Activated CD4-positive, alpha-beta memory T cell treated with anti-CD3 and anti-CD28 coated beads for 36 hours (primary cell): Measurements from ENCODE around the gene CA6. TPM values are rescaled to one million over a fixed set of nuclear protein-coding genes. Genes with fewer than 3 reads are reported as not detected.
"Not testable (repeated sequence)": the region's sequence is repeated elsewhere in the genome, so short reads cannot be mapped to it uniquely, and the experiment has no call there.

Experiments
- CTCF ChIA-PET: fragments of 350-600 bp; sonication (Branson Sonifier 250); formaldehyde crosslinking; loops from one replicate; lab custom pipeline; 2021; ENCODE audit warnings: antibody characterized with exemption, inconsistent platforms; lab: Charles Lee
- POLR2A ChIA-PET: fragments of 350-600 bp; sonication (Branson Sonifier 250); formaldehyde crosslinking; loops from one replicate; lab custom pipeline; 2021; ENCODE audit warnings: antibody characterized with exemption; lab: Charles Lee
- DNase-seq: peaks from one replicate; pipeline ENCODE4 v3.0.0-alpha.2; 2020
- H3K27ac Mint-ChIP-seq: one replicate; pipeline ENCODE4 v1.8.0; 2021; ENCODE audit warnings: mixed read lengths
- H3K27me3 Mint-ChIP-seq: one replicate; pipeline ENCODE4 v1.8.0; 2021; ENCODE audit warnings: mixed read lengths
- H3K36me3 Mint-ChIP-seq: one replicate; pipeline ENCODE4 v1.8.0; 2021; ENCODE audit warnings: mixed read lengths
- H3K4me1 Mint-ChIP-seq: one replicate; pipeline ENCODE4 v1.8.0; 2021; ENCODE audit warnings: low read depth, mixed read lengths
- H3K4me3 Mint-ChIP-seq: one replicate; pipeline ENCODE4 v1.8.0; 2021; ENCODE audit warnings: mild to moderate bottlenecking, mixed read lengths
- H3K9me3 Mint-ChIP-seq: one replicate; pipeline ENCODE4 v1.8.0; 2021; ENCODE audit warnings: mixed read lengths
- intact Hi-C: fragments of 100-400 bp; cut with micrococcal nuclease; formaldehyde crosslinking; loops from one replicate; pipeline ENCODE4 v1.15.1; 2023
- total RNA-seq, 2 experiments: library from RNA; stranded (reverse); gene quantifications; one replicate each; pipeline ENCODE4 v1.2.3, GENCODE V29; 2021

CA6 gene
- total RNA-seq, 2 experiments from 2014 or later = 0.17 to 0.26 TPM

- CTCF ChIA-PET = interaction anchor here (0.5 to 7.7 kb wide), 2 partner anchors 91 to 150 kb away, joined by 3 to 224 read pairs; no protein-coding TSS in a partner anchor
Observed at GRCh38 chr1:9009438-9010370, 64.0 kb downstream of the CA6 start.

GRCh38 chr1:9010781-9011323, 65.2 kb downstream of the CA6 start:
- DNase-seq = no peak
- no peaks in the 10 kb centered on the region for H3K4me1 Mint-ChIP-seq
- intact Hi-C loops = no loop called here
- peaks cover 1% of the 10 kb centered on the region for H3K27me3 Mint-ChIP-seq
- H3K27ac Mint-ChIP-seq = no peak overlapping the region
- POLR2A ChIA-PET = no interaction called here
- no peaks in the 10 kb centered on the region for H3K36me3 Mint-ChIP-seq
- H3K9me3 Mint-ChIP-seq = no peaks in the 10 kb centered on the region
- no peak overlapping the region for H3K4me3 Mint-ChIP-seq
- CTCF ChIA-PET = interaction anchor here (1.0 to 1.2 kb wide), 2 partner anchors 23 to 100 kb away, joined by 3 read pairs; no protein-coding TSS in a partner anchor

More at GRCh38 chr1:9009438-9010370, 64.0 kb downstream of the CA6 start:
- H3K9me3 Mint-ChIP-seq = no peaks in the 10 kb centered on the region
- H3K4me1 Mint-ChIP-seq = no peaks in the 10 kb centered on the region
- H3K27ac Mint-ChIP-seq = no peak overlapping the region
- intact Hi-C loops = loop anchor here (5.0 kb wide), 1 partner anchor 93 kb away; no protein-coding TSS in a partner anchor
- H3K4me3 Mint-ChIP-seq = no peak overlapping the region
- POLR2A ChIA-PET = interaction anchor here (0.6 kb wide), 1 partner anchor 106 kb away, joined by 5 read pairs; no protein-coding TSS in a partner anchor
- H3K27me3 Mint-ChIP-seq = peaks cover 1% of the 10 kb centered on the region
- peak; percentile 53 for DNase-seq
- no peaks in the 10 kb centered on the region for H3K36me3 Mint-ChIP-seq

GRCh38 chr1:9013819-9014218, 68.2 kb downstream of the CA6 start:
- POLR2A ChIA-PET = no interaction called here
- H3K36me3 Mint-ChIP-seq = no peaks in the 10 kb centered on the region
- H3K4me3 Mint-ChIP-seq = no peak overlapping the region
- DNase-seq = no peak
- peaks cover 1% of the 10 kb centered on the region for H3K27me3 Mint-ChIP-seq
- H3K9me3 Mint-ChIP-seq = no peaks in the 10 kb centered on the region
- intact Hi-C loops = no loop called here
- H3K27ac Mint-ChIP-seq = no peak overlapping the region
- CTCF ChIA-PET = interaction anchor here (3.3 kb wide), 1 partner anchor 9 kb away, joined by 22 read pairs; no protein-coding TSS in a partner anchor
- no peaks in the 10 kb centered on the region for H3K4me1 Mint-ChIP-seq

- CTCF ChIA-PET = interaction anchor here (3.3 kb wide), 1 partner anchor 10 kb away, joined by 22 read pairs; no protein-coding TSS in a partner anchor
- DNase-seq = no peak
- intact Hi-C loops = no loop called here
- Mint-ChIP-seq H3K27me3 (peaks cover 1% of the 10 kb centered on the region), H3K9me3 (no peaks in the 10 kb centered on the region), H3K4me3 (no peak overlapping the region), H3K36me3 (no peaks in the 10 kb centered on the region), H3K4me1 (no peaks in the 10 kb centered on the region), H3K27ac (no peak overlapping the region)
- POLR2A ChIA-PET = no interaction called here
Observed at GRCh38 chr1:9014475-9015375, 69.1 kb downstream of the CA6 start.

GRCh38 chr1:9016455-9016854, 70.8 kb downstream of the CA6 start:
- intact Hi-C loops = no loop called here
- Mint-ChIP-seq H3K9me3 (no peaks in the 10 kb centered on the region), H3K27me3 (peaks cover under 1% of the 10 kb centered on the region), H3K36me3 (no peaks in the 10 kb centered on the region), H3K27ac (no peak overlapping the region), H3K4me1 (peaks cover 2% of the 10 kb centered on the region), H3K4me3 (no peak overlapping the region)
- POLR2A ChIA-PET = no interaction called here
- CTCF ChIA-PET = interaction anchor here (3.3 kb wide), 1 partner anchor 12 kb away, joined by 22 read pairs; no protein-coding TSS in a partner anchor
- DNase-seq = no peak

GRCh38 chr1:9018333-9018732, 72.7 kb downstream of the CA6 start:
- H3K4me3 Mint-ChIP-seq = no peak overlapping the region
- ChIA-PET CTCF (no interaction called here), POLR2A (no interaction called here)
- H3K36me3 Mint-ChIP-seq = no peaks in the 10 kb centered on the region
- no peak for DNase-seq
- H3K9me3 Mint-ChIP-seq = no peaks in the 10 kb centered on the region
- no peak overlapping the region for H3K27ac Mint-ChIP-seq
- H3K27me3 Mint-ChIP-seq = no peaks in the 10 kb centered on the region
- peaks cover 2% of the 10 kb centered on the region for H3K4me1 Mint-ChIP-seq
- intact Hi-C loops = no loop called here

- DNase-seq = no peak
- Mint-ChIP-seq H3K27me3 (no peaks in the 10 kb centered on the region), H3K9me3 (no peaks in the 10 kb centered on the region), H3K4me3 (no peak overlapping the region), H3K36me3 (no peaks in the 10 kb centered on the region), H3K4me1 (peaks cover 2% of the 10 kb centered on the region), H3K27ac (no peak overlapping the region)
- CTCF ChIA-PET = interaction anchor here (1.6 kb wide), 1 partner anchor 15 kb away, joined by 6 read pairs; no protein-coding TSS in a partner anchor
- POLR2A ChIA-PET = no interaction called here
- intact Hi-C loops = no loop called here
Observed at GRCh38 chr1:9019896-9020295, 74.2 kb downstream of the CA6 start.

- Mint-ChIP-seq H3K4me3 (no peak overlapping the region), H3K27ac (no peak overlapping the region), H3K36me3 (no peaks in the 10 kb centered on the region), H3K4me1 (peaks cover 2% of the 10 kb centered on the region), H3K9me3 (no peaks in the 10 kb centered on the region), H3K27me3 (no peaks in the 10 kb centered on the region)
- no peak for DNase-seq
- intact Hi-C loops = no loop called here
- CTCF ChIA-PET = interaction anchor here (1.6 kb wide), 1 partner anchor 15 kb away, joined by 6 read pairs; no protein-coding TSS in a partner anchor
- POLR2A ChIA-PET = no interaction called here
Observed at GRCh38 chr1:9020305-9020704, 74.6 kb downstream of the CA6 start.

- DNase-seq, H3K4me3 Mint-ChIP-seq, H3K27me3 Mint-ChIP-seq, H3K36me3 Mint-ChIP-seq, H3K9me3 Mint-ChIP-seq, H3K4me1 Mint-ChIP-seq, POLR2A ChIA-PET, H3K27ac Mint-ChIP-seq, intact Hi-C loops: not testable (repeated sequence)
- CTCF ChIA-PET = interaction anchor here (1.1 kb wide), 1 partner anchor 18 kb away, joined by 3 read pairs; no protein-coding TSS in a partner anchor
Observed at GRCh38 chr1:9022026-9022738, 76.5 kb downstream of the CA6 start.

- ChIA-PET CTCF (interaction anchor here (1.1 kb wide), 1 partner anchor 18 kb away, joined by 3 read pairs; no protein-coding TSS in a partner anchor), POLR2A (no interaction called here)
- no peak overlapping the region for H3K4me3 Mint-ChIP-seq
- no peak for DNase-seq
- peaks cover 2% of the 10 kb centered on the region for H3K4me1 Mint-ChIP-seq
- H3K27me3 Mint-ChIP-seq = no peaks in the 10 kb centered on the region
- no peaks in the 10 kb centered on the region for H3K9me3 Mint-ChIP-seq
- no peaks in the 10 kb centered on the region for H3K36me3 Mint-ChIP-seq
- intact Hi-C loops = no loop called here
- no peak overlapping the region for H3K27ac Mint-ChIP-seq
Observed at GRCh38 chr1:9022773-9023172, 77.1 kb downstream of the CA6 start.
